HG03159 (cell line): Measurements from ENCODE around the gene SLC25A17.
"Not testable (repeated sequence)": the region's sequence is repeated elsewhere in the genome, so short reads cannot be mapped to it uniquely, and the experiment has no call there.

ENCODE experiments used
- ATAC-seq: cut with Tn5 transposase; IDR thresholded peaks from one replicate; pipeline ENCODE4 v1.9.1; 2021; ENCODE audit warnings: mild to moderate bottlenecking, moderate library complexity; ENCODE audit not compliant: unreplicated experiment

The SLC25A17 gene

GRCh38 chr22:40758851-40759250 is 60.3 kb downstream of the SLC25A17 start:
- ATAC-seq, result not testable (repeated sequence)

GRCh38 chr22:40758390-40758789 is 60.8 kb downstream of the SLC25A17 start:
- ATAC-seq, result no peak

- ATAC-seq, result no peak
Measured at GRCh38 chr22:40757071-40757470, 62.1 kb downstream of the SLC25A17 start.

GRCh38 chr22:40753114-40753513 is 66.0 kb downstream of the SLC25A17 start:
- no peak for ATAC-seq

DNA sequence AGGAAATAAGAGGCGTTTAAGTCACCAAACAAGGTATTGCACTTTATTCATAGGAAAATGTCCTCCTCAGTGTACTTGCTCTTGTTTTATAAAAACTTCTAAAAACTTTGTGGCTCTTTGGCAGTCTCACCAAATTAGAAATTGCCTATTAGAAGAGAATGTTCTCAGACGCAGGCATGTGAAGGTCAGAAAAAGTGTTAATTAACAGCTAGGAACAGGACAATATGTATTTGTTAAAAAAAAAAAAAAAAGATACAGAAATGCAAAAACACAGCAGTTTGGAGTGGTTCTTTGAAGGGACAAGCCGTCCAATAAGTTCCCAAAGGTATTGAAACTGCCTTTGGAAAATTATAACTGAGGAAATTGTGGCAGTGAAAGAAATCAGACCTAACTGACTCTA is 67.9 kb downstream of the SLC25A17 start:
- ATAC-seq, result no peak

DNA sequence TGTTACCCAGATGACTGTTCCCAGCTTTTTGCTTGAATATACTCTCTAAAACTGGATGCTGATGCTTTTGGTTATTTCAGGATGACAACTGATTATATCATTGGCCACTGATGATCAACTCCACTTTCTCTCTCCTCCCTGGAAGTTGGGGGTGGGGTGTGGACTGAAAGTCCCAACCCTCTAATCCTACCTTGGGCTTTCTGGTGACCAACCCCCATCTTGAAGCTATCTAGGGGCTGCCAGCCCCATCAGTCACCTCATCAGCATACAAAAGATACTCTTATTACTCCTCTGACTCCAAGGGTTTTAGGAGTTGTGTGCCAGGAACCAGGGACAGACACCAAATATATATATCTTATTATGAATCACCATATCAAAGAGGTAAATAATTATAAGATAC is 69.3 kb downstream of the SLC25A17 start:
- no peak for ATAC-seq

DNA sequence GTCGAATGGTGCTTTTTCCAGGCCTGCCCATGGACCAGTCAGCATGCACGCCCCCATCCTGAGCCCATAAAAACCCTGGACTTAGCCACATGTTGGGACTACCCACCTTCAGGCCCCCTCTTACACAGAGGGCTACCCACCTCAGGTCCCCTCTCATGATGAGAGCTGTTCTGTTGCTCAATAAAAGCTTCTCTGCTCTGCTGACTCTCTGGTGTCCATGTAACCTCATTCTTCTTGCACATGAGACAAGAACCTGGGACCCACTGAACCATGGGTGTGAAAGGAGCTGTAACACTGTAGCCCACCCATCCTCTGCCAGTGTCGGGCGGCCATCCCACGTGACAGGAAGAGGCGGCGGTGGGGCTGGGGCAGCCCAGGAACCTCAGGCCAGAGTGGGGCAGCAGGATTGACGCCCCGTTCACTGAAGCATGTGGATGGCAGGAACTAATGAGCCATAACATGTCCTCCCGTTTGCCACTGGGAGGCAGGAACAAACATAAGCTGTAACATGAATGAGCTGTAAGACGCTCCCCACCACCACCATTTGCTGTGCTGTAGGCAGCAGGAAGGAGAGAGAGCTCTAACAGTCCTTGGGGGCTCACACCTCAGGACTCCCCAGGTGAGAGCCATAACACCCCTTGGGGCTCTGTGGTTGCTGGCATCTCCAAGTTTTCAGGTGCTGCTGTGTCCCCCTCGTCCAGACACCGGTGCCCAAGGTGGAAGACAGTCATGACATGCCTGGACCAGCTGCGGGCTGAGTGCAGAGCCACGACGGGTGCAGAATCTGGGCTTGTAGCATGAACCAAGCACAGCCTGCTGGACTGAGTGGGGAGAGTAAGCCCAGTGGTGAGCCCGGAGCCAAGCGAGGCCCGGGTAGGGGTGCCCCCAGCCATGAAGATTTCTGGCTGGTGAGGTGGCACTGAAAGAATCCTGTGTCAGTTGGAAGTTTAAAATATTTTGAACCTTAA is 70.5 kb downstream of the SLC25A17 start:
- no peak for ATAC-seq

DNA sequence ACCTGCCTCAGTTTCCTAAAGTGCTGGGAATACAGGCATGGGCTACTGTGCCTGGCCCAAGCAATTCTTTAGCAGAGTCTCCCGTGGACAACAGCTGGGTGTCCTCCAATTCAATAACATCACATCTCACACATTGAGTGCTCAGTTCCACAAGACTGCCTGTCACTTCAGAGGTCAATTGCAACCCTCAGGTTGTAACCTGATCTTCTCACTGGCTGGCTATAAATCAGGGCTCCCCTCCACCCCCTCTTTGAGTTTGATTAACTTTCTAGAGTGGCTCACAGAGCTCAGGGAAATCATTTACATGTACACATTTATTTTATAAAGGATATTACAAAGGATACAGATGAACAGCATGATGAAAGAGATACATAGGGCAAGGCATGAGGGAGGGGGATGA is 71.8 kb downstream of the SLC25A17 start:
- no peak for ATAC-seq

DNA sequence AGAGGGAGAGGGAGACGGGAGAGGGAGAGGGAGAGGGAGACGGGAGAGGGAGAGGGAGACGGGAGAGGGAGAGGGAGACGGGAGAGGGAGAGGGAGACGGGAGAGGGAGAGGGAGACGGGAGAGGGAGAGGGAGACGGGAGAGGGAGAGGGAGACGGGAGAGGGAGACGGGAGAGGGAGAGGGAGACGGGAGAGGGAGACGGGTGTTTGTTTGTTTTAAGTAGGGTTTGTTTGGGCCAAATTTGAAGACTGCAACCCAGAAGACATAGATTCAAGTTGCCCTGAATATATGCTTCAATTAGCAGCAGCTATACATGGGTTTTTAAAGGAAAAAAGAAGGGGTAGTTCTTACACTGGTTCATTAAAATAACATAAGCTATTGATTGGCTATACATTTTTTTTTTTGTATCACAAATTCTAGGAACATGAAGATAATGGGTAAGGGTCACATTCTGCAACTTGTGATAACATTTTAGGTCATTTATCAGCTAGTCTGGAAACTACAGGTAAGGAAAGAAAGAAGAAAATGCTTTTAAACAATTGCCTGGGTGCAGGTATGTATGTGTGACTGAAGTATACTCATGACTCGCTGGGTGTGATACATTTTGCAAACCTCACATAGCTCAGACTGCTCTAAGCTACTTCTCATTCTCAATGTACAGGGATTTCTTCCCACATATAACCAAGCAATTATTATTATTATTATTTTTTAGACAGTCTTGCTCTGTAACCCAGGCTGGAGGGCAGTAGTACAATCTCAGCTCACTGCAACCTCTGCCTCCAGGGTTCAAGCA is 72.5 kb downstream of the SLC25A17 start:
- no peak for ATAC-seq

DNA sequence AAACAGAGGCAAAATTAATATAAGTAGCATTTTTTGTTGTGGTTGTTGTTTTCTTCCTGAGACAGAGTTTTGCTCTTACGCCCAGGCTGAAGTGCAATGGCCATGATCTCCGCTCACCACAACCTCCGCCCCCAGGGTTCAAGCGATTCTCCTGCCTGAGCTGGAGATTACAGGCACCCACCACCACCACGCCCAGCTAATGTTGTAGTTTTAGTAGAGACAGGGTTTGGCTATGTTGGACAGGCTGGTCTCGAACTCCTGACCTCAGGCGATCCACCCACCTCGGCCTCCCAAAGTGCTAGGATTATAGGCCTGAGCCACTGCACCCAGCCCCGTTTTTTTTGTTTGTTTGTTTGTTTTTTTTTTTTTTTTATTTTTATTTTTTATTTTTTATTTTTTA is 75.4 kb downstream of the SLC25A17 start:
- no peak for ATAC-seq

DNA sequence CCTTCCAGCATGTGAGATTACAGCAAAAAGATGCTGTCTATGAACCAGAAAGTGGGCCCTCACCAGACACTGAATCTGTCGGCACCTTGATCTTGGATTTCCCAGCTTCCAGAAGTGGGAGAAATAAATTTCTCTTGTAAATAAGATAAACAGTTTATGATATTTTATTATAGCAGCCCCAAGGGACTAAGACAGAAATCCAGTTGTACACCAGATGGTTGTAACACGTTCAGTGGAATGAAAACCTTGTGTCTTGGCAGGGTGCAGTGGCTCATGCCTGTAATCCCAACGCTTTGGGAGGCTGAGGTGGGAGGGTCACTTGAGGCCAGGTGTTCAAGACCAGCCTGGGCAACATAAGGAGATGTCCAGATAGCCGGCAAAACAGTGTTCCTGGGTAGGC is 78.0 kb downstream of the SLC25A17 start:
- ATAC-seq, result no peak

DNA sequence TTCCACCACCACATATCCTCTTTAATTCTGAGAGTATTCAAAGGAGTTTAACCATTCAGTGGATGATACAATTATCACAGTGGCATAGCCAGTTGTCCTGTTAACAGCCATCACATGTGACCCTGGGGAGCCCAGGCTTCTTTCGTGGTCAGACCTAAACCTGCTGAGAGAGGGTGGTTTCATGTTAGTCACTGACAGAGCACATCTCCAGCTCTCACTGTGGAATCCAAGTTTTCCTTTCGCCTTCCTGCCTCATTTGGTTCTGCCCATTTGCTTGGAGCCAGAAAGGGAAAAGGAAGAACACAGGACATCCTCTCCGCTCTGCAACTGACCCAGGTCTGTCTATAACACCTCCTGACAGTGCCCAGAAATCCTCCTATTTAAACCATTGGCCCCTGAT is 79.4 kb downstream of the SLC25A17 start:
- no peak for ATAC-seq

DNA sequence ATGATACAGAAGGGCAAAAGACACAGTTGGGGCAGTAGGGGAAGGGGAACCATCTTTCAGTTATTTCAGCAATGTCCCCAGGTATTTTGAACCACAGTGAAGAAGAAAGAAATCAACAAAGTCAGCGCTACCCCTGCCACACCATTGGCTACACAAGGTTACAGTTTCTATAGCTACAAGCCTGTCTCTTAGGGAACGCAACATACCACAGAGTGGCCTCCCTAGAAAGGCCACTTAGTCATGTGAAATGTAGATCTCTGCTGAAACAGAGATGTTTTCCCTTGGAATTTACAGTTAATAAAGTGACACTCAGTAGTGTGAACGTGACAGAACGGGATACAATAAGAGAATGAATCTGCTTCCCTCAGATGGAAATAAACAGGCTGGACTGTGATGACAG is 85.2 kb downstream of the SLC25A17 start:
- ATAC-seq, result no peak

DNA sequence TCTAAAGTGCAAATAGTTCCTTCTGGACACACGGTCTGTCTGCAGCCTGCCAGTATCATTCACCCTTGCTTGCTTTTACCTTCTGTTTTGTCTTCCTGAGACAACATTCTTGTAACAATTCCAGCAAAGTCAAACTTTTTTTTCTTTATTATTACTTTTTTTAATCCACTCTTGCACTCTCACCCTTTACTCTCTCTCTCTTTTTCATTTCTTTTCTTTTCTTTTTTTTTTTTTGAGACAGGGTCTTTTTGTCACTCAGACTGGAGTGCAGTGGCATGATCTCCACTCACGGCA is 86.2 kb downstream of the SLC25A17 start:
- ATAC-seq, result no peak

DNA sequence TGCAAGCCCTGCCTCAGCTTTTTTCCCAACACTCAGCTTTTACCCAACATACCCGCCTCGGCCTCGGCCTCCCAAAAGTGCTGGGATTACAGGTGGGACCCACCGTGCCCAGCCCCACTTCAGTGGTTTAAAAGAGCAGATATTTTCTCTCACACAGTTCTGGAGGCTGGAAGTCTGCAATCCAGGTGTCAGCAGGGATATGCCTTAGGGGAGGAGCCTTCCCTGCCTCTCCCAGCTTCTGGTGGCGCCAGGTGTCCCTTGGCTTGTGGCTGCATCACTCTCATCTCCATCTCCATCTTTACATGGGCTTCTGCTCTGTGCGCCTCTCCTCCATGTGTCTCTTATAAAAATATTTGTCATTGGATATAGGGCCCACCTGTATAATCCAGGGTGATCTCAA is 89.9 kb downstream of the SLC25A17 start:
- ATAC-seq, result no peak

DNA sequence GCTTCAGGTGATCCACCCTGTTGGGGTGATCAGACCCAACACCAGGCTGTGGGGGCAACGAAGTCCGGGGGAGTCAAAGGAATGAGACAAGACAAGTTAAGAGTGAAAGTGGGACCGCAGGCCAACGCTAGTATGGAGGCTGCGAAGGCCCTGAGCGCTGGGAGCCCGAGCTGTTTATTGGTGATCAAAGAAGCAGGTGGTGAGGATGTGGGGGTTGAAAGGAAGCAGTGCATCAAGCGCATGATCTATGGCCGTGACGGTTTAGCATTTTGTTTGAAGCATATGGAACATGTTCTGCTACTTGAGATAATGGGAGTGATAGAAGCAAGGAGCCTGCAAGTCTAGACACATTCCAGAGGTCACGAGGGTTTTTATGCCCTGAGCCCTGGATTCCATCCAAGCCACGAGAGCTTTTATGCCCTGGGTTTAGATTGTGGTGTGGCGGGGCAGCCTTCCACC is 90.4 kb downstream of the SLC25A17 start:
- no peak for ATAC-seq

- no peak for ATAC-seq
Measured at GRCh38 chr22:40727964-40728615, 91.1 kb downstream of the SLC25A17 start.

DNA sequence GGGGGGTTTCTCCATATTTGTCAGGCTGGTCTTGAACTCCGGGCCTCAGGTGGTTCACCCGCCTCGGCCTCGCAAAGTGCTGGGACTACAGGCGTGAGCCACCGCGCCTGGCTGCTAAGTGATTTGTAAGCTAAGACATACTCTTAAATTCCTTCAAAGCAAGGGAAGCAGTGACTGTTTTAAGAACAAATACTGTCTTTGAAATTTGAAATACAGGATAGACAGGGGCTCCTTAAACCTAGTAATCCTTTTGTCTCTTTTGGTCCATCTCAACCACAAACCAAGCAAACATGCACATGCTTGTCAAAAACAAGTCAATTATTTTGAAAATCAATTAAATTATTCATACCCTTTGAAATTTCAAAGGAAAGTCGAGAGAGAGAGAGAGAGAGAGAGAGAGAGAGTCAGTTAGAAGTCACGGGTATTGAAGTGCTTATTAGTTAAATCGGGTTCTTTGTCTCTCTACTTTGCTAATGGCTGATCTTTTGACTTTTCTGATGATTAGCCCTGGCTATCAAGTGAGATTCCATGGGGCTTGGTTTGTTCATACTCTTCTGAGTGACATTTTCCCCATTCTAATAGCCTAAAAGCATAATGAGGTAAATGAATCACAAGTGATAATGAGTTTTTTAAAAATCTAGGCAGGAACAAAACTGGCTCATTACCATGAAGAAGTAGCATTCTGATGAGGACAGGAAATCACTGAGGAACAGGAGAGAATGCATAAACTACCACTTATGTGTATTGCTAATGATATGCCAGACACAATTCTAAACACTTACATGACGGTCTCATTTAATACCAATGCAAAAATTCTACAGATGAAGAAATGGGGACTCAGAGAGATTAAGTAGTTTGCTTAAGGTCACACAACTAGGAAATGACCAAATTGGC is 91.8 kb downstream of the SLC25A17 start:
- ATAC-seq, result no peak

GRCh38 chr22:40726514-40726913 is 92.6 kb downstream of the SLC25A17 start:
- ATAC-seq, result no peak

- no peak for ATAC-seq
Measured at GRCh38 chr22:40723396-40723933, 95.7 kb downstream of the SLC25A17 start.
